A549 (cell line): Measurements from ENCODE around the gene UBXN10. TPM values are rescaled to one million over a fixed set of nuclear protein-coding genes. Genes with fewer than 3 reads are reported as not detected.

Experiments
- ATAC-seq, 2 experiments: fragments of 200-7000 bp in 1 of 2; fragments of >200 bp in 1 of 2; cut with Nextera tagmentation in 1 of 2; cut with Tn5 transposase in 1 of 2; 3 replicates each; pipeline versions ENCODE4 v1.8.0 to v1.9.1; 2018 to 2020; ENCODE audit warnings: mild to moderate bottlenecking in 1 of 2, moderate library complexity in 1 of 2
- CTCF ChIA-PET: fragments of 300-600 bp; sonication (Branson Sonifier 250); formaldehyde crosslinking; extraction: SDS; loops from one replicate; lab custom pipeline; 2021; ENCODE audit warnings: antibody characterized with exemption, inconsistent platforms; lab: Yijun Ruan, JAX
- POLR2A ChIA-PET: fragments of 350-600 bp; formaldehyde crosslinking; extraction: SDS; loops from one replicate; lab custom pipeline; 2021; ENCODE audit warnings: antibody characterized with exemption, inconsistent platforms; lab: Yijun Ruan, JAX
- DNase-seq, 2 experiments: peaks; one replicate each; pipeline versions ENCODE4 v3.0.0 to v3.0.0-alpha.2; 2011 to 2016; ENCODE audit warnings: low read depth in 1 of 2, low spot score in 1 of 2
- FAIRE-seq: peaks from 2 replicates; lab custom pipeline; 2011; peaks lifted over from hg19 to GRCh38; lab: Jason Lieb, UNC
- H3K27ac ChIP-seq, 2 experiments: fragments of >200 bp; sonication (Bioruptor Twin); formaldehyde crosslinking; 3 replicates each; pipeline ENCODE4 v1.5.1; 2016 to 2017
- H3K4me1 ChIP-seq: fragments of >200 bp; sonication (Bioruptor Twin); formaldehyde crosslinking; 3 replicates; pipeline ENCODE4 v1.6.1; 2016
- H3K4me2 ChIP-seq: fragments of >200 bp; sonication (Bioruptor Twin); formaldehyde crosslinking; 3 replicates; pipeline ENCODE4 v1.6.1; 2016
- H3K4me3 ChIP-seq: fragments of >200 bp; sonication (Bioruptor Twin); formaldehyde crosslinking; 3 replicates; pipeline ENCODE4 v1.5.1; 2016
- H3K9me3 ChIP-seq: fragments of >200 bp; sonication (Bioruptor Twin); formaldehyde crosslinking; 3 replicates; pipeline ENCODE4 v1.6.1; 2016
- BHLHE40 ChIP-seq: IDR thresholded peaks from 2 replicates; pipeline ENCODE4 v1.6.1; 2012; ENCODE audit warnings: low read depth, low read length, inconsistent platforms
- CTCF ChIP-seq: fragments of >200 bp; sonication (Bioruptor Twin); formaldehyde crosslinking; IDR thresholded peaks from 3 replicates; pipeline ENCODE4 v1.5.1; 2016
- E2F6 ChIP-seq: IDR thresholded peaks from 2 replicates; pipeline ENCODE4 v1.6.1; 2012; ENCODE audit warnings: low read depth, borderline replicate concordance
- EHF ChIP-seq: fragments of 250-450 bp; sonication (Bioruptor Pico); IDR thresholded peaks from 2 replicates; pipeline ENCODE4 v1.5.0; 2020; ENCODE audit warnings: mild to moderate bottlenecking
- ESRRA ChIP-seq: fragments of 150-350 bp; IDR thresholded peaks from 2 replicates; pipeline ENCODE4 v1.6.1; 2014; ENCODE audit warnings: mild to moderate bottlenecking, low read length, borderline replicate concordance
- FOXS1 ChIP-seq: fragments of 250-450 bp; sonication (Bioruptor Pico); IDR thresholded peaks from 2 replicates; pipeline ENCODE4 v1.5.0; 2020; ENCODE audit warnings: mild to moderate bottlenecking, moderate library complexity
- HOXB13 ChIP-seq: fragments of 250-450 bp; sonication (Bioruptor Pico); IDR thresholded peaks from 2 replicates; pipeline ENCODE4 v1.5.0; 2020; ENCODE audit warnings: low read depth, mild to moderate bottlenecking, moderate library complexity
- HOXB5 ChIP-seq: fragments of 250-450 bp; sonication (Bioruptor Pico); IDR thresholded peaks from 2 replicates; pipeline ENCODE4 v1.5.0; 2020; ENCODE audit warnings: mild to moderate bottlenecking, moderate library complexity
- KDM1A ChIP-seq: fragments of 200-600 bp; sonication (generic); IDR thresholded peaks from 2 replicates; pipeline ENCODE4 v1.6.1; 2016; ENCODE audit warnings: low read depth, mild to moderate bottlenecking
- KDM5A ChIP-seq: fragments of 200-600 bp; sonication (generic); IDR thresholded peaks from 2 replicates; pipeline ENCODE4 v1.6.1; 2016; ENCODE audit warnings: antibody characterized with exemption, mild to moderate bottlenecking
- MAFK ChIP-seq: fragments of 450-650 bp; IDR thresholded peaks from 2 replicates; pipeline ENCODE4 v1.6.1; 2014; ENCODE audit not compliant: partially characterized antibody
- MAZ ChIP-seq: fragments of 150-350 bp; IDR thresholded peaks from 2 replicates; pipeline ENCODE4 v1.6.1; 2014; ENCODE audit warnings: antibody characterized with exemption, low read depth, low read length, borderline replicate concordance
- NR3C1 ChIP-seq: fragments of >200 bp; sonication (Bioruptor Twin); formaldehyde crosslinking; IDR thresholded peaks from 3 replicates; pipeline ENCODE4 v1.6.1; 2017
- POLR2AphosphoS2 ChIP-seq: conservative IDR thresholded peaks from 2 replicates; pipeline ENCODE4 v1.6.1; 2012; ENCODE audit warnings: low read length, improper control_type of control experiment, inconsistent platforms
- SMC3 ChIP-seq: fragments of >200 bp; sonication (Bioruptor Twin); formaldehyde crosslinking; IDR thresholded peaks from 3 replicates; pipeline ENCODE4 v1.6.1; 2018; ENCODE audit warnings: inconsistent platforms
- TFCP2L1 ChIP-seq: fragments of 250-450 bp; sonication (Bioruptor Pico); IDR thresholded peaks from 2 replicates; pipeline ENCODE4 v1.5.0; 2021; ENCODE audit warnings: mild to moderate bottlenecking
- TP53 ChIP-seq: fragments of 250-450 bp; sonication (Bioruptor Pico); IDR thresholded peaks from 2 replicates; pipeline ENCODE4 v1.5.0; 2021; ENCODE audit warnings: mild to moderate bottlenecking, moderate library complexity
- ZSCAN20 ChIP-seq: fragments of 250-450 bp; sonication (Bioruptor Pico); IDR thresholded peaks from 2 replicates; pipeline ENCODE4 v1.8.0; 2022; ENCODE audit warnings: mild to moderate bottlenecking, moderate library complexity
- WGBS: methylation state at CpG from one replicate; pipeline ENCODE4 v1.1.6; 2017; ENCODE audit errors: missing lambda C conversion rate; 5-methylcytosine and 5-hydroxymethylcytosine counted together
- polyA minus RNA-seq: library from RNA; depleted of rRNA, polyadenylated mRNA; stranded (reverse); fragments of >200 nt; gene quantifications from 2 replicates; pipeline ENCODE4 v1.2.3, GENCODE V29; 2011; rRNA and poly(A)+ RNA removed
- polyA plus RNA-seq, 4 experiments: library from polyadenylated mRNA; depleted of rRNA in 3 of 4; stranded (reverse); fragments of >200 nt; fragmentation: RNase III in 1 of 4; extraction: RNeasy Plus Mini Kit Qiagen cat#74134 plus additional on column Dnase treatment in 1 of 4; gene quantifications; 2 replicates in 3 of 4; 3 replicates in 1 of 4; pipeline ENCODE4 v1.2.3, GENCODE V29; 2011 to 2017
- TF ChIP-seq, protein P1 (sequence below): IDR thresholded peaks from 2 replicates; pipeline ENCODE4 v1.6.1; 2012
- TF ChIP-seq, protein P2 (sequence below): fragments of >200 bp; sonication (Bioruptor Twin); formaldehyde crosslinking; IDR thresholded peaks from 3 replicates; pipeline ENCODE4 v1.6.1; 2016

The UBXN10 gene
- polyA plus RNA-seq (2011; rRNA removed) (0.01 TPM in 1 of 2 replicates, not detected in the other), polyA plus RNA-seq (2017; fragmentation: RNase III; extraction: RNeasy Plus Mini Kit Qiagen cat#74134 plus additional on column Dnase treatment) (not detected in 3 replicates), polyA minus RNA-seq (0.04 TPM in 1 of 2 replicates, not detected in the other)
- polyA plus RNA-seq (2012; cell fraction: cytosol; rRNA removed): not detected in 2 replicates
- not detected in 2 replicates for polyA plus RNA-seq (2012; cell fraction: nucleus; rRNA removed)

GRCh38 chr1:20185834-20186782 lies at the start of gene UBXN10, which contains the start of gene PLA2G2C:
TSS of gene UBXN10 (plus strand) at chr1:20186096. CDS start at chr1:20190562, 4,466 bp downstream.
TSS of gene PLA2G2C (minus strand) at chr1:20186518. CDS start at chr1:20177363, 9,155 bp downstream.
- ChIA-PET POLR2A (no interaction called here), CTCF (interaction anchor here (0.9 kb wide), 1 partner anchor 15 kb away, joined by 3 read pairs; no protein-coding TSS in a partner anchor)
- TF ChIP-seq MAFK: no peak
- no peak for TF ChIP-seq KDM1A
- no peak for TF ChIP-seq HOXB13
- no peak for TF ChIP-seq FOXS1 (CRISPR knock-in tag)
- no peak for TF ChIP-seq HOXB5 (CRISPR knock-in tag)
- no peak for TF ChIP-seq SMC3
- TF ChIP-seq CTCF: no peak
- no peak for TF ChIP-seq BHLHE40
- no peak for TF ChIP-seq E2F6
- TF ChIP-seq, protein P1, sequence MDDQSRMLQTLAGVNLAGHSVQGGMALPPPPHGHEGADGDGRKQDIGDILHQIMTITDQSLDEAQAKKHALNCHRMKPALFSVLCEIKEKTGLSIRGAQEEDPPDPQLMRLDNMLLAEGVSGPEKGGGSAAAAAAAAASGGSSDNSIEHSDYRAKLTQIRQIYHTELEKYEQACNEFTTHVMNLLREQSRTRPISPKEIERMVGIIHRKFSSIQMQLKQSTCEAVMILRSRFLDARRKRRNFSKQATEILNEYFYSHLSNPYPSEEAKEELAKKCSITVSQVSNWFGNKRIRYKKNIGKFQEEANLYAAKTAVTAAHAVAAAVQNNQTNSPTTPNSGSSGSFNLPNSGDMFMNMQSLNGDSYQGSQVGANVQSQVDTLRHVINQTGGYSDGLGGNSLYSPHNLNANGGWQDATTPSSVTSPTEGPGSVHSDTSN: no peak
- TF ChIP-seq NR3C1: no peak
- no peak for TF ChIP-seq POLR2AphosphoS2
- TF ChIP-seq ESRRA: no peak
- TF ChIP-seq ZSCAN20 (CRISPR knock-in tag): no peak
- TF ChIP-seq, protein P2, sequence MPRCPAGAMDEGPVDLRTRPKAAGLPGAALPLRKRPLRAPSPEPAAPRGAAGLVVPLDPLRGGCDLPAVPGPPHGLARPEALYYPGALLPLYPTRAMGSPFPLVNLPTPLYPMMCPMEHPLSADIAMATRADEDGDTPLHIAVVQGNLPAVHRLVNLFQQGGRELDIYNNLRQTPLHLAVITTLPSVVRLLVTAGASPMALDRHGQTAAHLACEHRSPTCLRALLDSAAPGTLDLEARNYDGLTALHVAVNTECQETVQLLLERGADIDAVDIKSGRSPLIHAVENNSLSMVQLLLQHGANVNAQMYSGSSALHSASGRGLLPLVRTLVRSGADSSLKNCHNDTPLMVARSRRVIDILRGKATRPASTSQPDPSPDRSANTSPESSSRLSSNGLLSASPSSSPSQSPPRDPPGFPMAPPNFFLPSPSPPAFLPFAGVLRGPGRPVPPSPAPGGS: no peak
- TF ChIP-seq MAZ: no peak
- no peak for TF ChIP-seq KDM5A
- FAIRE-seq (no peak), ATAC-seq (no peak), DNase-seq (no peak)
- 0 out of 6 replicates have a peak within 1 kb of the TSS, but pooled peaks of 1 of the 2 experiments have one; percentile 21 for H3K27ac ChIP-seq
- H3K4me3 ChIP-seq: no peak within 1 kb of the TSS
- 0 out of 3 replicates have a peak, but pooled peaks cover 3% of the 10 kb centered on the region for H3K4me1 ChIP-seq
- no peaks in the 10 kb centered on the region for H3K9me3 ChIP-seq
- 47% methylated on average over 20 of the region's 52 CpGs for WGBS
- no peak within 1 kb of the TSS for H3K4me2 ChIP-seq

DNA sequence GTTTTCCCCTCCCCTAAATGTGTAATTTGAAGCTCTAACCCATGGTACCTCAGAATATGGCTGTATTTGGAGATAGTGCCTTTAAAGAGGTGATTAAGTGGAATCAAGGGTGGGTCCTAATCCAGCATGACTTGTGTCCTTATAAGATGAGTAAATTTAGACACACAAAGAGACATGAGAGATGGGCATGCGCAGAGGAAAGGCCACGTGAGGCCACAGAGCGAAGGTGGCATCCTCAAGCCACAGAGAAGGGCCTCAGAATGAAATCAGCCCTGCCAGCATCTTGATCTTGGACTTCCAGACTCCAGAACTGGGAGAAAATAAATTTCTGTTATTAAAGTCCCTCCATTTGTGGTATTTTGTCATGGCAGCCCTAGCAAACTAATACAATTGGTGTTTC lies 49.6 kb upstream of the UBXN10 start:
- Histone ChIP-seq H3K4me2 (no peak overlapping the region), H3K4me3 (no peak overlapping the region), H3K27ac (no peak overlapping the region), H3K4me1 (no peaks in the 10 kb centered on the region), H3K9me3 (no peaks in the 10 kb centered on the region)
- FAIRE-seq (no peak), DNase-seq (no peak), ATAC-seq (no peak)
- ChIA-PET POLR2A (no interaction called here), CTCF (no interaction called here)
- WGBS: 94% methylated on average over 3 of the region's 3 CpGs
- TF ChIP-seq MAFK: no peak
- TF ChIP-seq TP53: no peak
- no peak for TF ChIP-seq KDM1A
- no peak for TF ChIP-seq HOXB13
- TF ChIP-seq TFCP2L1: no peak
- TF ChIP-seq EHF: no peak
- TF ChIP-seq, protein P1: no peak
- TF ChIP-seq, all 56 proteins: peak for 0
